B cell (primary cell): Measurements from ENCODE around the gene SIGMAR1. TPM values are rescaled to one million over a fixed set of nuclear protein-coding genes. Genes with fewer than 3 reads are reported as not detected.

Source experiments
- ATAC-seq: fragments of 200-7000 bp; cut with Tn5 transposase; one replicate; pipeline ENCODE4 v1.10.0; 2021; ENCODE audit warnings: low read depth, mild to moderate bottlenecking, moderate number of reproducible peaks, moderate library complexity
- CTCF ChIA-PET: fragments of 350-600 bp; sonication (Branson Sonifier 250); formaldehyde crosslinking; loops from one replicate; lab custom pipeline; 2021; ENCODE audit warnings: antibody characterized with exemption, inconsistent platforms; lab: Charles Lee
- POLR2A ChIA-PET: fragments of 350-600 bp; sonication (Branson Sonifier 250); formaldehyde crosslinking; loops from one replicate; lab custom pipeline; 2021; ENCODE audit warnings: antibody characterized with exemption; lab: Charles Lee
- DNase-seq: peaks from one replicate; pipeline ENCODE4 v3.0.0; 2013
- H2AFZ ChIP-seq: 2 replicates; pipeline ENCODE4 v1.6.1; 2012; ENCODE audit warnings: mild to moderate bottlenecking, low read depth, low read length; ENCODE audit not compliant: insufficient read depth, poor library complexity, severe bottlenecking
- H3K27ac ChIP-seq, 2 donors: 1 replicate in 1 of 2; 2 replicates in 1 of 2; pipeline ENCODE4 v1.5.1; 2012 to 2013; ENCODE audit warnings: low read length in 2 of 2, mild to moderate bottlenecking in 2 of 2, moderate library complexity in 1 of 2
- H3K27me3 ChIP-seq, 4 experiments: fragments of 200-600 bp in 1 of 4; sonication (generic) in 1 of 4; replicated peaks in 1 of 4; 1 replicate in 2 of 4; 2 replicates in 2 of 4; pipeline versions ENCODE4 v1.6.1 to v1.7.0; 2013 to 2016; ENCODE audit warnings: low read length in 3 of 4, mild to moderate bottlenecking in 2 of 4, mixed read lengths in 1 of 4, moderate library complexity in 1 of 4; ENCODE audit not compliant: insufficient read depth in 4 of 4, control insufficient read depth in 3 of 4; ENCODE audit errors: control extremely low read depth in 1 of 4
- H3K36me3 ChIP-seq, 2 experiments: replicated peaks in 1 of 2; 1 replicate in 1 of 2; 2 replicates in 1 of 2; pipeline versions ENCODE4 v1.6.1 to v1.7.1; 2013; ENCODE audit warnings: low read length in 1 of 2; ENCODE audit not compliant: insufficient read depth in 2 of 2, control insufficient read depth in 1 of 2; ENCODE audit errors: control extremely low read depth in 1 of 2, extremely low read depth in 1 of 2
- H3K4me1 ChIP-seq, 2 donors: fragments of 200-600 bp in 1 of 2; sonication (generic) in 1 of 2; 1 replicate in 1 of 2; 2 replicates in 1 of 2; pipeline versions ENCODE4 v1.5.1 to v1.6.1; 2013 to 2017; ENCODE audit warnings: low read length in 2 of 2; ENCODE audit not compliant: control insufficient read depth in 2 of 2, insufficient read depth in 2 of 2
- H3K4me2 ChIP-seq: replicated peaks from 2 replicates; pipeline ENCODE3; 2012; ENCODE audit warnings: mild to moderate bottlenecking, low read depth, low read length; ENCODE audit not compliant: poor library complexity, severe bottlenecking
- H3K4me3 ChIP-seq, 5 experiments: fragments of 200-600 bp in 1 of 5; sonication (generic) in 1 of 5; 1 replicate in 3 of 5; 2 replicates in 2 of 5; pipeline versions ENCODE4 v1.5.1 to v1.7.0; 2011 to 2016; ENCODE audit warnings: low read length in 4 of 5, mild to moderate bottlenecking in 4 of 5, low read depth in 2 of 5, control low read depth in 1 of 5, moderate library complexity in 1 of 5; ENCODE audit not compliant: insufficient read depth in 1 of 5; ENCODE audit errors: control extremely low read depth in 1 of 5, extremely low read depth in 1 of 5
- H3K79me2 ChIP-seq: fragments of 200-600 bp; sonication (generic); one replicate; pipeline ENCODE4 v1.6.0; 2016; ENCODE audit warnings: low read length; ENCODE audit not compliant: control insufficient read depth, insufficient read depth
- H3K9ac ChIP-seq: fragments of 200-600 bp; sonication (generic); 2 replicates; pipeline ENCODE4 v1.6.1; 2017; ENCODE audit warnings: mild to moderate bottlenecking, low read length, moderate library complexity
- H3K9me3 ChIP-seq, 3 donors: one replicate each; pipeline versions ENCODE4 v1.6.1 to v1.7.1; 2013; ENCODE audit warnings: low read length in 2 of 3; ENCODE audit not compliant: control insufficient read depth in 2 of 3, insufficient read depth in 1 of 3; ENCODE audit errors: control extremely low read depth in 1 of 3
- H4K20me1 ChIP-seq: 2 replicates; pipeline ENCODE4 v1.6.0; 2012; ENCODE audit warnings: mild to moderate bottlenecking, low read length; ENCODE audit not compliant: insufficient read depth, control insufficient read depth, poor library complexity, severe bottlenecking
- H3K27ac Mint-ChIP-seq: one replicate; pipeline ENCODE4 v1.8.0; 2021; ENCODE audit warnings: mixed read lengths
- H3K27me3 Mint-ChIP-seq: one replicate; pipeline ENCODE4 v1.8.0; 2021; ENCODE audit warnings: mixed read lengths
- H3K4me1 Mint-ChIP-seq: one replicate; pipeline ENCODE4 v1.8.0; 2021; ENCODE audit warnings: mixed read lengths
- H3K4me3 Mint-ChIP-seq: one replicate; pipeline ENCODE4 v1.8.0; 2021; ENCODE audit warnings: mixed read lengths
- H3K9me3 Mint-ChIP-seq: one replicate; pipeline ENCODE4 v1.8.0; 2022; ENCODE audit warnings: mixed read lengths; ENCODE audit not compliant: insufficient read depth
- EZH2 ChIP-seq: IDR thresholded peaks from 2 replicates; pipeline ENCODE4 v1.6.1; 2012; ENCODE audit warnings: borderline replicate concordance, low read depth, mild to moderate bottlenecking, moderate library complexity, low read length; ENCODE audit not compliant: insufficient read depth, poor library complexity, severe bottlenecking
- WGBS: methylation state at CpG from one replicate; pipeline ENCODE4 v1.1.5; 2013; ENCODE audit warnings: missing lambda C conversion rate; ENCODE audit not compliant: insufficient coverage; 5-methylcytosine and 5-hydroxymethylcytosine counted together
- intact Hi-C: fragments of 100-400 bp; cut with micrococcal nuclease; formaldehyde crosslinking; loops from one replicate; pipeline ENCODE4 v1.10.0; 2022
- polyA plus RNA-seq: library from polyadenylated mRNA; depleted of rRNA; stranded (reverse); fragments of >200 nt; gene quantifications from 2 replicates; pipeline ENCODE4 v1.2.3, GENCODE V29; 2012
- total RNA-seq, 2 donors: library from RNA; stranded (reverse); fragments of 120-200 nt in 1 of 2; gene quantifications; 1 replicate in 1 of 2; 2 replicates in 1 of 2; pipeline versions ENCODE4 v1.2.3 to v1.2.4, GENCODE V29; 2013 to 2022
- TF ChIP-seq, protein P1 (sequence below): fragments of 200-600 bp; IDR thresholded peaks from one replicate; pipeline ENCODE4 v1.8.0; 2022; ENCODE audit warnings: antibody characterized with exemption, mild to moderate bottlenecking

The SIGMAR1 gene
- total and polyA plus RNA-seq, 2 donors (not counting 1 experiment from before 2014, with no cell fraction given) = 21.4 to 30.7 TPM

GRCh38 chr9:34590381-34591247 is 47.0 kb downstream of the SIGMAR1 start:
- ATAC-seq (no peak), DNase-seq (peak; percentile 53)
- peaks cover 42 to 49% of the 10 kb centered on the region in 2 donors for H3K4me1 ChIP-seq
- H3K27me3 ChIP-seq = peaks cover 0 to 84% (median 64%) of the 10 kb centered on the region in 4 experiments
- peak overlapping the region; percentile 99 for H3K4me2 ChIP-seq
- H4K20me1 ChIP-seq = no peaks in the 10 kb centered on the region
- no peak overlapping the region for H3K27ac ChIP-seq
- 6% methylated on average over 25 of the region's 40 CpGs for WGBS
- no peaks in the 10 kb centered on the region for H3K79me2 ChIP-seq
- peak; percentile 8 for TF ChIP-seq EZH2
- TF ChIP-seq, protein P1, sequence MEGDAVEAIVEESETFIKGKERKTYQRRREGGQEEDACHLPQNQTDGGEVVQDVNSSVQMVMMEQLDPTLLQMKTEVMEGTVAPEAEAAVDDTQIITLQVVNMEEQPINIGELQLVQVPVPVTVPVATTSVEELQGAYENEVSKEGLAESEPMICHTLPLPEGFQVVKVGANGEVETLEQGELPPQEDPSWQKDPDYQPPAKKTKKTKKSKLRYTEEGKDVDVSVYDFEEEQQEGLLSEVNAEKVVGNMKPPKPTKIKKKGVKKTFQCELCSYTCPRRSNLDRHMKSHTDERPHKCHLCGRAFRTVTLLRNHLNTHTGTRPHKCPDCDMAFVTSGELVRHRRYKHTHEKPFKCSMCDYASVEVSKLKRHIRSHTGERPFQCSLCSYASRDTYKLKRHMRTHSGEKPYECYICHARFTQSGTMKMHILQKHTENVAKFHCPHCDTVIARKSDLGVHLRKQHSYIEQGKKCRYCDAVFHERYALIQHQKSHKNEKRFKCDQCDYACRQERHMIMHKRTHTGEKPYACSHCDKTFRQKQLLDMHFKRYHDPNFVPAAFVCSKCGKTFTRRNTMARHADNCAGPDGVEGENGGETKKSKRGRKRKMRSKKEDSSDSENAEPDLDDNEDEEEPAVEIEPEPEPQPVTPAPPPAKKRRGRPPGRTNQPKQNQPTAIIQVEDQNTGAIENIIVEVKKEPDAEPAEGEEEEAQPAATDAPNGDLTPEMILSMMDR = no peak
- H3K9me3 Mint-ChIP-seq = no peaks in the 10 kb centered on the region
- H3K4me3 Mint-ChIP-seq = peak overlapping the region; percentile 81
- H3K9ac ChIP-seq = peak overlapping the region; percentile 79
- intact Hi-C loops = loop anchor here (1.0 to 10.0 kb wide), 5 partner anchors 42 to 966 kb away; no protein-coding TSS in a partner anchor
- ChIA-PET CTCF (interaction anchor here (0.6 to 2.7 kb wide), 14 partner anchors 8 to 967 kb away, joined by 3 to 30 read pairs (median 6); no protein-coding TSS in a partner anchor), POLR2A (no interaction called here)
- peak overlapping the region; percentile 77 for H2AFZ ChIP-seq
- peaks cover 77% of the 10 kb centered on the region for H3K27me3 Mint-ChIP-seq
- peaks cover 0 to 31% (median 0%) of the 10 kb centered on the region in 3 donors for H3K9me3 ChIP-seq
- peak overlapping the region; percentile 36 to 73 (median 48) for H3K4me3 ChIP-seq
- H3K27ac Mint-ChIP-seq = peak overlapping the region; percentile 34
- peaks cover 39% of the 10 kb centered on the region for H3K4me1 Mint-ChIP-seq
- no peaks in the 10 kb centered on the region for H3K36me3 ChIP-seq
